WTC11 (cell line): ENCODE results near the gene KCNK3. TPM values are rescaled to one million over a fixed set of nuclear protein-coding genes. Genes with fewer than 3 reads are reported as not detected.

ENCODE experiments used
- ATAC-seq: fragments of 200-7000 bp; cut with Tn5 transposase; 2 replicates; pipeline ENCODE4 v1.10.0; 2021; ENCODE audit warnings: mild to moderate bottlenecking, moderate library complexity
- CTCF ChIA-PET: fragments of 300-600 bp; sonication (Branson Sonifier 250); formaldehyde crosslinking; loops from one replicate; lab custom pipeline; 2021; ENCODE audit warnings: antibody characterized with exemption; lab: Charles Lee
- POLR2A ChIA-PET: fragments of 350-600 bp; sonication (Branson Sonifier 250); formaldehyde crosslinking; loops from one replicate; lab custom pipeline; 2021; ENCODE audit warnings: antibody characterized with exemption; lab: Charles Lee
- DNase-seq: peaks from one replicate; pipeline ENCODE4 v3.0.0; 2021; ENCODE audit warnings: low spot score
- H3K27ac Mint-ChIP-seq: 2 replicates; pipeline ENCODE4 v1.8.0; 2021; ENCODE audit warnings: mixed read lengths
- H3K27me3 Mint-ChIP-seq: 2 replicates; pipeline ENCODE4 v1.8.0; 2021; ENCODE audit warnings: low read depth, mild to moderate bottlenecking, moderate library complexity, mixed read lengths
- H3K36me3 Mint-ChIP-seq: 2 replicates; pipeline ENCODE4 v1.8.0; 2021; ENCODE audit warnings: mixed read lengths
- H3K4me1 Mint-ChIP-seq: 2 replicates; pipeline ENCODE4 v1.8.0; 2022; ENCODE audit warnings: mixed read lengths
- H3K4me3 Mint-ChIP-seq: 2 replicates; pipeline ENCODE4 v1.8.0; 2021; ENCODE audit warnings: mild to moderate bottlenecking, moderate library complexity, mixed read lengths
- H3K9me3 Mint-ChIP-seq: 2 replicates; pipeline ENCODE4 v1.8.0; 2021; ENCODE audit warnings: mixed read lengths
- CBFB ChIP-seq: sonication (generic); formaldehyde crosslinking; IDR thresholded peaks from 2 replicates; pipeline ENCODE4 v1.8.1; 2022; ENCODE audit warnings: mild to moderate bottlenecking, low read depth, missing genetic modification reagents
- CREB1 ChIP-seq: sonication (generic); formaldehyde crosslinking; IDR thresholded peaks from 2 replicates; pipeline ENCODE4 v1.8.0; 2023; ENCODE audit warnings: mild to moderate bottlenecking, missing genetic modification reagents
- CREM ChIP-seq: sonication (generic); formaldehyde crosslinking; IDR thresholded peaks from 2 replicates; pipeline ENCODE4 v1.8.1; 2022; ENCODE audit warnings: mild to moderate bottlenecking, missing genetic modification reagents, moderate library complexity
- ESRRA ChIP-seq: sonication (generic); formaldehyde crosslinking; IDR thresholded peaks from 2 replicates; pipeline ENCODE4 v1.8.1; 2022; ENCODE audit warnings: mild to moderate bottlenecking, missing genetic modification reagents, borderline replicate concordance
- FOXK1 ChIP-seq: sonication (generic); formaldehyde crosslinking; IDR thresholded peaks from 2 replicates; pipeline ENCODE4 v1.8.0; 2022; ENCODE audit warnings: mild to moderate bottlenecking, moderate library complexity, missing genetic modification reagents
- GABPB1 ChIP-seq: sonication (generic); formaldehyde crosslinking; IDR thresholded peaks from 2 replicates; pipeline ENCODE4 v1.8.1; 2023; ENCODE audit warnings: mild to moderate bottlenecking, missing genetic modification reagents
- JAZF1 ChIP-seq: fragments of 250-450 bp; sonication (Bioruptor Pico); IDR thresholded peaks from 2 replicates; pipeline ENCODE4 v1.9.0; 2021; ENCODE audit warnings: moderate library complexity, mild to moderate bottlenecking, inconsistent platforms
- JUN ChIP-seq: sonication (generic); formaldehyde crosslinking; IDR thresholded peaks from 2 replicates; pipeline ENCODE4 v1.8.0; 2023; ENCODE audit warnings: mild to moderate bottlenecking, missing genetic modification reagents
- NFYB ChIP-seq: sonication (generic); formaldehyde crosslinking; conservative IDR thresholded peaks from 2 replicates; pipeline ENCODE4 v1.8.0; 2022; ENCODE audit warnings: low read depth, missing genetic modification reagents
- RELA ChIP-seq: sonication (generic); formaldehyde crosslinking; IDR thresholded peaks from 2 replicates; pipeline ENCODE4 v1.8.1; 2022; ENCODE audit warnings: missing genetic modification reagents, mild to moderate bottlenecking, borderline replicate concordance
- SOX15 ChIP-seq: fragments of 250-450 bp; sonication (Bioruptor Pico); IDR thresholded peaks from 2 replicates; pipeline ENCODE4 v1.9.0; 2021; ENCODE audit warnings: mild to moderate bottlenecking
- TCF7 ChIP-seq: sonication (generic); formaldehyde crosslinking; IDR thresholded peaks from 2 replicates; pipeline ENCODE4 v1.8.0; 2022; ENCODE audit warnings: mild to moderate bottlenecking, low read depth, missing genetic modification reagents, moderate library complexity
- ZBTB21 ChIP-seq: sonication (generic); formaldehyde crosslinking; IDR thresholded peaks from 2 replicates; pipeline ENCODE4 v1.8.1; 2023; ENCODE audit warnings: mild to moderate bottlenecking, missing genetic modification reagents, borderline replicate concordance
- ZNF121 ChIP-seq: sonication (generic); formaldehyde crosslinking; IDR thresholded peaks from 2 replicates; pipeline ENCODE4 v1.8.0; 2023; ENCODE audit warnings: missing genetic modification reagents
- ZNF219 ChIP-seq: sonication (generic); formaldehyde crosslinking; IDR thresholded peaks from 2 replicates; pipeline ENCODE4 v1.8.0; 2023; ENCODE audit warnings: missing genetic modification reagents, mild to moderate bottlenecking, borderline replicate concordance
- total RNA-seq: library from RNA; stranded (reverse); gene quantifications from 3 replicates; pipeline ENCODE4 v1.2.3, GENCODE V29; 2021
- TF ChIP-seq, protein P1 (sequence below): sonication (generic); formaldehyde crosslinking; IDR thresholded peaks from 2 replicates; pipeline ENCODE4 v1.8.1; 2023; ENCODE audit warnings: mild to moderate bottlenecking, moderate library complexity, missing genetic modification reagents
- TF ChIP-seq, protein P2 (sequence below): sonication (generic); formaldehyde crosslinking; IDR thresholded peaks from 2 replicates; pipeline ENCODE4 v1.8.1; 2022; ENCODE audit warnings: mild to moderate bottlenecking, moderate library complexity, missing genetic modification reagents
- TF ChIP-seq, protein P3 (sequence below): sonication (generic); formaldehyde crosslinking; IDR thresholded peaks from 2 replicates; pipeline ENCODE4 v1.8.0; 2022; ENCODE audit warnings: mild to moderate bottlenecking, missing genetic modification reagents
- TF ChIP-seq, protein P4 (sequence below): sonication (generic); formaldehyde crosslinking; IDR thresholded peaks from 2 replicates; pipeline ENCODE4 v1.8.1; 2022; ENCODE audit warnings: mild to moderate bottlenecking, missing genetic modification reagents, moderate library complexity, borderline replicate concordance
- TF ChIP-seq, protein P5 (sequence below): sonication (generic); formaldehyde crosslinking; IDR thresholded peaks from 2 replicates; pipeline ENCODE4 v1.8.0; 2022; ENCODE audit warnings: missing genetic modification reagents
- TF ChIP-seq, protein P6 (sequence below): fragments of 250-450 bp; sonication (Bioruptor Pico); IDR thresholded peaks from 2 replicates; pipeline ENCODE4 v2.1.2; 2022; ENCODE audit warnings: mild to moderate bottlenecking, moderate library complexity

Gene KCNK3
- total RNA-seq, 1 experiment from 2014 or later = 0.22 TPM

DNA sequence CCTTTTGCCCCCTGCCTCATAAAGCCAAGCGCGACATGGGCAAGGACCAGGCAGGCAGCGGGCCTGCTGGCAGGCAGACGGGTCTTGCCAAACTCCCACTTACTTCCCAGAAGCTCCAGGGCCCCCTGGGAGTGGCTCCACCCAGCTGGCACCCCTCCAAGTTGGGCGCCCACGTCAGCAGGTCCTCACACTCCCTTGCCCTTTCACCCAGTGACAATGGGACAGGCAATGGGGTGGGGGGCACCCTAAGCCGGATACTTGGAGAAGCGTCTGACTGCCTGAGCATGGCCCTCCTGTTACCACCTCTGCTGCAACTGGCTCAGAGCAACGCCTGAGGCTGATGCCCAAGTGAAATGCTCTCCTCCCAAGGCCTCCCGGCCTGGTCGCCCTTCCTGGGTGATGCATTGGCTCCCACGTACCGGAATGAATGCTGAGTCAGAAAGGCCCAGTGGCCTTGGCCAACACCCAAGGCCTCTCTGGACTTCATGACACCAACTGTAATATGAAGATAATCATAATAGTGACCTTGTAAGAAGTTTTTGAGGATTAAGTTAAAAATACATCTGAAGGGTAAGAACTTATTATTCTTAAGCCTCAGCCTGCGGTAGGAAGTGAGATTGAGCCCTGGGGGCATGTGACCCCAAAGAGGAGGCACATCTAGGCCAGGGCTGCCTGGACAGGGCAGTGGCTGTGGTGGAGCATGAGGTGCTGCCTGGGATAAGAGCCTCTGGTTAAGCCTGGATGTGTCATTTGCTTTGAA lies 31.6 kb downstream of the KCNK3 start (continued):
- TF ChIP-seq, protein P1, sequence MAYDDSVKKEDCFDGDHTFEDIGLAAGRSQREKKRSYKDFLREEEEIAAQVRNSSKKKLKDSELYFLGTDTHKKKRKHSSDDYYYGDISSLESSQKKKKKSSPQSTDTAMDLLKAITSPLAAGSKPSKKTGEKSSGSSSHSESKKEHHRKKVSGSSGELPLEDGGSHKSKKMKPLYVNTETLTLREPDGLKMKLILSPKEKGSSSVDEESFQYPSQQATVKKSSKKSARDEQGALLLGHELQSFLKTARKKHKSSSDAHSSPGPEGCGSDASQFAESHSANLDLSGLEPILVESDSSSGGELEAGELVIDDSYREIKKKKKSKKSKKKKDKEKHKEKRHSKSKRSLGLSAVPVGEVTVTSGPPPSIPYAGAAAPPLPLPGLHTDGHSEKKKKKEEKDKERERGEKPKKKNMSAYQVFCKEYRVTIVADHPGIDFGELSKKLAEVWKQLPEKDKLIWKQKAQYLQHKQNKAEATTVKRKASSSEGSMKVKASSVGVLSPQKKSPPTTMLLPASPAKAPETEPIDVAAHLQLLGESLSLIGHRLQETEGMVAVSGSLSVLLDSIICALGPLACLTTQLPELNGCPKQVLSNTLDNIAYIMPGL (CRISPR knock-in tag) = no peak
- TF ChIP-seq CREM (no peak), GABPB1 (CRISPR knock-in tag) (no peak), FOXK1 (CRISPR knock-in tag) (no peak), CREB1 (no peak)
- TF ChIP-seq, protein P2, sequence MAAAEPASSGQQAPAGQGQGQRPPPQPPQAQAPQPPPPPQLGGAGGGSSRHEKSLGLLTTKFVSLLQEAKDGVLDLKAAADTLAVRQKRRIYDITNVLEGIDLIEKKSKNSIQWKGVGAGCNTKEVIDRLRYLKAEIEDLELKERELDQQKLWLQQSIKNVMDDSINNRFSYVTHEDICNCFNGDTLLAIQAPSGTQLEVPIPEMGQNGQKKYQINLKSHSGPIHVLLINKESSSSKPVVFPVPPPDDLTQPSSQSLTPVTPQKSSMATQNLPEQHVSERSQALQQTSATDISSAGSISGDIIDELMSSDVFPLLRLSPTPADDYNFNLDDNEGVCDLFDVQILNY (CRISPR knock-in tag) = no peak
- TF ChIP-seq, protein P3, sequence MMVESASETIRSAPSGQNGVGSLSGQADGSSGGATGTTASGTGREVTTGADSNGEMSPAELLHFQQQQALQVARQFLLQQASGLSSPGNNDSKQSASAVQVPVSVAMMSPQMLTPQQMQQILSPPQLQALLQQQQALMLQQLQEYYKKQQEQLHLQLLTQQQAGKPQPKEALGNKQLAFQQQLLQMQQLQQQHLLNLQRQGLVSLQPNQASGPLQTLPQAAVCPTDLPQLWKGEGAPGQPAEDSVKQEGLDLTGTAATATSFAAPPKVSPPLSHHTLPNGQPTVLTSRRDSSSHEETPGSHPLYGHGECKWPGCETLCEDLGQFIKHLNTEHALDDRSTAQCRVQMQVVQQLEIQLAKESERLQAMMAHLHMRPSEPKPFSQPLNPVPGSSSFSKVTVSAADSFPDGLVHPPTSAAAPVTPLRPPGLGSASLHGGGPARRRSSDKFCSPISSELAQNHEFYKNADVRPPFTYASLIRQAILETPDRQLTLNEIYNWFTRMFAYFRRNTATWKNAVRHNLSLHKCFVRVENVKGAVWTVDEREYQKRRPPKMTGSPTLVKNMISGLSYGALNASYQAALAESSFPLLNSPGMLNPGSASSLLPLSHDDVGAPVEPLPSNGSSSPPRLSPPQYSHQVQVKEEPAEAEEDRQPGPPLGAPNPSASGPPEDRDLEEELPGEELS (CRISPR knock-in tag) = no peak
- TF ChIP-seq, protein P4, sequence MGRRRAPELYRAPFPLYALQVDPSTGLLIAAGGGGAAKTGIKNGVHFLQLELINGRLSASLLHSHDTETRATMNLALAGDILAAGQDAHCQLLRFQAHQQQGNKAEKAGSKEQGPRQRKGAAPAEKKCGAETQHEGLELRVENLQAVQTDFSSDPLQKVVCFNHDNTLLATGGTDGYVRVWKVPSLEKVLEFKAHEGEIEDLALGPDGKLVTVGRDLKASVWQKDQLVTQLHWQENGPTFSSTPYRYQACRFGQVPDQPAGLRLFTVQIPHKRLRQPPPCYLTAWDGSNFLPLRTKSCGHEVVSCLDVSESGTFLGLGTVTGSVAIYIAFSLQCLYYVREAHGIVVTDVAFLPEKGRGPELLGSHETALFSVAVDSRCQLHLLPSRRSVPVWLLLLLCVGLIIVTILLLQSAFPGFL (CRISPR knock-in tag) = no peak
- TF ChIP-seq, all 79 proteins: peak for 0

DNA sequence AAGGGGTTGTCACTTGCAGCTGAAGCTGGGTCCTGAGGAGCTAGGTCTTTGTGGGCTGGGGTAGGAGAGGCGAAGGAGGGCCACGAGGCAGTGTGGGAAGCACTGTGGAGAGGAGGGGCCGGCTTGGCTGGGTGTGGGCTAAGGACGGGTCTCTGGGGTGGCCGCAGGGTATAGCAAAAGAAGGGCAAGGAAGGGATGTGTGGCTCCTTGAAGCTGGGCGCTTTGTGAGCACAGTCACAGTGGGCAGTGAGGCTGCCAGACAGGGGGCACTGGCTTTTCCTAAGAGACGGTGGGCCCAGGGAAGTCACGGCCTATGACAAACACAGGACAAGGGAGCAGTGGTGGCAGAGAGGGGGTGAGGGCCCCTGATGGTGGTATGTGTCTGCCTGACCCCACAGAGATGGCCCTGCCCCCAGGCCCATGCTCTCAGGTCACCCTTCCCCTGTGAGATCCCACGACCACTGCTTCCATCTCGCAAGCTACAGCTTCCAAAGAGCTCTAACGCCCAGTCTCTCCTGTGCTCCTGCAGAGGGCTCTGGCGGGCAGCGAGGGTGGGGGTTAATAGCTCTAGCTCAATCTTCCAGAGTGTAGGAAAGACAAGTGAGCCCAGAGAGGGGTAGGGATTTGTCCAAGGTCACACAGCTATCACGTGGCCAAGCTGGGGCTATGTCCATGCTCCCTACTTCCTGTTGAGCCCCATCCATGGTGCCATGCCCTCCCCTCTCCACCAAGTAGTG lies 32.4 kb downstream of the KCNK3 start:
- CTCF ChIA-PET = interaction anchor here (1.8 kb wide), 1 partner anchor 53 kb away, joined by 4 read pairs; no protein-coding TSS in a partner anchor

More for the DNA sequence above, 32.4 kb downstream of the KCNK3 start:
- Mint-ChIP-seq H3K9me3 (no peaks in the 10 kb centered on the region), H3K4me3 (no peak overlapping the region), H3K4me1 (peaks cover 11% of the 10 kb centered on the region), H3K27me3 (no peaks in the 10 kb centered on the region), H3K27ac (peak overlapping the region; percentile 39; the same call in 1 of the 2 replicates), H3K36me3 (no peaks in the 10 kb centered on the region)
- POLR2A ChIA-PET = interaction anchor here (0.6 kb wide), 1 partner anchor 11 kb away, joined by 3 read pairs; no protein-coding TSS in a partner anchor
- DNase-seq (no peak), ATAC-seq (no peak)
- TF ChIP-seq CBFB (no peak), CREB1 (no peak), ZNF121 (no peak), JAZF1 (CRISPR knock-in tag) (no peak), ZBTB21 (CRISPR knock-in tag) (no peak), RELA (CRISPR knock-in tag) (no peak), TCF7 (CRISPR knock-in tag) (no peak), ESRRA (no peak), FOXK1 (CRISPR knock-in tag) (no peak), ZNF219 (no peak), SOX15 (CRISPR knock-in tag) (no peak), NFYB (CRISPR knock-in tag) (no peak), JUN (CRISPR knock-in tag) (no peak)
- TF ChIP-seq, protein P2 (CRISPR knock-in tag) = no peak
- TF ChIP-seq, protein P5, sequence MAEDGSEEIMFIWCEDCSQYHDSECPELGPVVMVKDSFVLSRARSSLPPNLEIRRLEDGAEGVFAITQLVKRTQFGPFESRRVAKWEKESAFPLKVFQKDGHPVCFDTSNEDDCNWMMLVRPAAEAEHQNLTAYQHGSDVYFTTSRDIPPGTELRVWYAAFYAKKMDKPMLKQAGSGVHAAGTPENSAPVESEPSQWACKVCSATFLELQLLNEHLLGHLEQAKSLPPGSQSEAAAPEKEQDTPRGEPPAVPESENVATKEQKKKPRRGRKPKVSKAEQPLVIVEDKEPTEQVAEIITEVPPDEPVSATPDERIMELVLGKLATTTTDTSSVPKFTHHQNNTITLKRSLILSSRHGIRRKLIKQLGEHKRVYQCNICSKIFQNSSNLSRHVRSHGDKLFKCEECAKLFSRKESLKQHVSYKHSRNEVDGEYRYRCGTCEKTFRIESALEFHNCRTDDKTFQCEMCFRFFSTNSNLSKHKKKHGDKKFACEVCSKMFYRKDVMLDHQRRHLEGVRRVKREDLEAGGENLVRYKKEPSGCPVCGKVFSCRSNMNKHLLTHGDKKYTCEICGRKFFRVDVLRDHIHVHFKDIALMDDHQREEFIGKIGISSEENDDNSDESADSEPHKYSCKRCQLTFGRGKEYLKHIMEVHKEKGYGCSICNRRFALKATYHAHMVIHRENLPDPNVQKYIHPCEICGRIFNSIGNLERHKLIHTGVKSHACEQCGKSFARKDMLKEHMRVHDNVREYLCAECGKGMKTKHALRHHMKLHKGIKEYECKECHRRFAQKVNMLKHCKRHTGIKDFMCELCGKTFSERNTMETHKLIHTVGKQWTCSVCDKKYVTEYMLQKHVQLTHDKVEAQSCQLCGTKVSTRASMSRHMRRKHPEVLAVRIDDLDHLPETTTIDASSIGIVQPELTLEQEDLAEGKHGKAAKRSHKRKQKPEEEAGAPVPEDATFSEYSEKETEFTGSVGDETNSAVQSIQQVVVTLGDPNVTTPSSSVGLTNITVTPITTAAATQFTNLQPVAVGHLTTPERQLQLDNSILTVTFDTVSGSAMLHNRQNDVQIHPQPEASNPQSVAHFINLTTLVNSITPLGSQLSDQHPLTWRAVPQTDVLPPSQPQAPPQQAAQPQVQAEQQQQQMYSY (CRISPR knock-in tag) = no peak
- TF ChIP-seq, protein P6, sequence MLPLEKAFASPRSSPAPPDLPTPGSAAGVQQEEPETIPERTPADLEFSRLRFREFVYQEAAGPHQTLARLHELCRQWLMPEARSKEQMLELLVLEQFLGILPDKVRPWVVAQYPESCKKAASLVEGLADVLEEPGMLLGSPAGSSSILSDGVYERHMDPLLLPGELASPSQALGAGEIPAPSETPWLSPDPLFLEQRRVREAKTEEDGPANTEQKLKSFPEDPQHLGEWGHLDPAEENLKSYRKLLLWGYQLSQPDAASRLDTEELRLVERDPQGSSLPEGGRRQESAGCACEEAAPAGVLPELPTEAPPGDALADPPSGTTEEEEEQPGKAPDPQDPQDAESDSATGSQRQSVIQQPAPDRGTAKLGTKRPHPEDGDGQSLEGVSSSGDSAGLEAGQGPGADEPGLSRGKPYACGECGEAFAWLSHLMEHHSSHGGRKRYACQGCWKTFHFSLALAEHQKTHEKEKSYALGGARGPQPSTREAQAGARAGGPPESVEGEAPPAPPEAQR (CRISPR knock-in tag) = no peak
